Esophagus squamous epithelium (tissue), 4 donors: ENCODE data around the gene NRG3.

Experiments used
- POLR2A ChIP-seq, 4 donors: fragments of 450-650 bp; IDR thresholded peaks; one replicate each; pipeline ENCODE4 v1.6.1; 2017; ENCODE audit warnings: antibody characterized with exemption in 4 of 4, mild to moderate bottlenecking in 4 of 4, moderate library complexity in 3 of 4
- TF ChIP-seq, protein P1 (sequence below), 6 experiments: fragments of 450-650 bp in 4 of 6; fragments of 200-600 bp in 2 of 6; sonication (generic) in 2 of 6; IDR thresholded peaks; one replicate each; pipeline ENCODE4 v1.5.1; 2016 to 2019; ENCODE audit warnings: antibody characterized with exemption in 6 of 6, mild to moderate bottlenecking in 4 of 6, moderate library complexity in 4 of 6

DNA sequence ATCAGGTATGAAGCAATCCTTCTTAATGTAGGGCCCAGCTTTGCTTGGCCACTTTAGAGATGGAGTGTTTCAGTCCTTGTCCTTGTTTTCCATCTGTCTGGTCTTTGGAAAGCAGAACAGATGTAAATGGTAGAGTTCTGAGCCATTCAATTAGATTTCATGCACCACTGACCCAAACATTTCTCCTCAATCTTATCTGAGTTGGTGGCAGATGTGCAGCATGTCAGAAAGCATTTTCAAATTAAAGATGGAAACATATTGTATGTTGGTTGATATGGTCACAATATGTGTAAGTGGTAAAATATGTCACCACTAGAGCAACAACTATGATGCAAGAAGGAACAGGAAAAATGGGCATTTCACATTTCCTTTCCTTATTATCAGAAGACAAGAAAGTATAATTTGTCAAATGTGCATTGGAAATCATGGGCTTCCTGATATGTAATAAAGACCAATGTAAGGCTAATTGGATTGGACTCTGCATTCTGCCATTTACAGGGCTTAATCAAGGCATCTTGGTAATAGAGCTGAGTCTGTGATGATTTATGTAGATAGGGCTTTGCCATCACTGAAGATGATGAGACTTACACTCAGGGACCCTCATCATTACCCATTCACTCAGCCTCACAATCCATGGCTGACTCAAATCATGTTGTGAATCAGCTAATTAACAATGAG lies 750.7 kb downstream of the NRG3 start:
- TF ChIP-seq, protein P1, sequence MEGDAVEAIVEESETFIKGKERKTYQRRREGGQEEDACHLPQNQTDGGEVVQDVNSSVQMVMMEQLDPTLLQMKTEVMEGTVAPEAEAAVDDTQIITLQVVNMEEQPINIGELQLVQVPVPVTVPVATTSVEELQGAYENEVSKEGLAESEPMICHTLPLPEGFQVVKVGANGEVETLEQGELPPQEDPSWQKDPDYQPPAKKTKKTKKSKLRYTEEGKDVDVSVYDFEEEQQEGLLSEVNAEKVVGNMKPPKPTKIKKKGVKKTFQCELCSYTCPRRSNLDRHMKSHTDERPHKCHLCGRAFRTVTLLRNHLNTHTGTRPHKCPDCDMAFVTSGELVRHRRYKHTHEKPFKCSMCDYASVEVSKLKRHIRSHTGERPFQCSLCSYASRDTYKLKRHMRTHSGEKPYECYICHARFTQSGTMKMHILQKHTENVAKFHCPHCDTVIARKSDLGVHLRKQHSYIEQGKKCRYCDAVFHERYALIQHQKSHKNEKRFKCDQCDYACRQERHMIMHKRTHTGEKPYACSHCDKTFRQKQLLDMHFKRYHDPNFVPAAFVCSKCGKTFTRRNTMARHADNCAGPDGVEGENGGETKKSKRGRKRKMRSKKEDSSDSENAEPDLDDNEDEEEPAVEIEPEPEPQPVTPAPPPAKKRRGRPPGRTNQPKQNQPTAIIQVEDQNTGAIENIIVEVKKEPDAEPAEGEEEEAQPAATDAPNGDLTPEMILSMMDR (IDR thresholded peaks at IDR 0.05), result no peak
- TF ChIP-seq POLR2A (IDR thresholded peaks at IDR 0.05), result no peak
